NCI-H146 treated with DMSO at 0.1 percent for 48 hours (cell line): ENCODE measurements around the gene PAFAH2.
A peak's percentile ranks its signal among the peaks of the same experiment; 100 is the strongest.
"Not testable (repeated sequence)": the region's sequence is repeated elsewhere in the genome, so short reads cannot be mapped to it uniquely, and the experiment has no call there.

ENCODE experiments used
- DNase-seq: peaks from one replicate; lab custom pipeline; 2025; ENCODE audit not compliant: unreplicated experiment; lab: John Stamatoyannopoulos, UW

The PAFAH2 gene

GRCh38 chr1:25987951-25988350, 9.9 kb downstream of the PAFAH2 start:
- DNase-seq: no peak

- not testable (repeated sequence) for DNase-seq
Measured at GRCh38 chr1:25986773-25987172, 11.1 kb downstream of the PAFAH2 start.

DNA sequence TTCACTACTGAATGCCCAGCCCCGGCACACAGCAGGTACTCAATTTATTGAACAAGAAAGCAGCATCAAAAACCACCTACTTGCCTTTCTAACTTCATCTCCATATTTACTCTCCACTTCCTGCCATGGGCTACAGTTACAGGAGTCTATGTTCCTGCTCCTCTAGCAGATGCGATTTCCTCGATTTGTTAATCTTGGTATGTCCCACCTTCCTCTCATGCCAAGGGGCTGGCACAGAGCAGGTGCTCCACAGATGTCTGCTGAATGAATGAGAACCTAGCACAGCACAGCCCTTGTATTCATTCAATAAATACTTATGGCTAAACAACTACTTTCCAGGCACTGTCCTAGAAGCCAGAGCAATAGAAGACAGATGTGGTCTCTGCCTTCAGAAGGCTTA, 12.2 kb downstream of the PAFAH2 start:
- DNase-seq: no peak

- DNase-seq: no peak
Measured at GRCh38 chr1:25985171-25985570, 12.7 kb downstream of the PAFAH2 start.

DNA sequence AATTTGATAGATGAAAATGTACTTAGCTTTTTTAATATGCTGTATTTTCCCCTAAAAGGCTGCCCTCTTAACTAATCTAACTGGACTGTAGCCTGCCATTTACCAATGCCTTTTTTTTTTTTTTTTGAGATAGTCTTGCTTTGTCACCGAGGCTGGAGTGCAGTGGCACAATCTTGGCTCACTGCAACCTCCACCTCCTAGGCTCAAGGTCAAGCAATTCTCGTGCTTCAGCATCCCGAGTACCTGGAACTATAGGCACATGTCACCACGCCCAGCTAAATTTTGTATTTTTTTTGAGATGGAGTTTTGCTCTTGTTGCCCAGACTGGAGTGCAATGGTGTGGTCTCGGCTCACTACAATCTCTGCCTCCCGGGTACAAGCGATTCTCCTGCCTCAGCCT, 18.7 kb downstream of the PAFAH2 start:
- DNase-seq: no peak

- no peak for DNase-seq
Measured at GRCh38 chr1:25978403-25978802, 19.5 kb downstream of the PAFAH2 start.

DNA sequence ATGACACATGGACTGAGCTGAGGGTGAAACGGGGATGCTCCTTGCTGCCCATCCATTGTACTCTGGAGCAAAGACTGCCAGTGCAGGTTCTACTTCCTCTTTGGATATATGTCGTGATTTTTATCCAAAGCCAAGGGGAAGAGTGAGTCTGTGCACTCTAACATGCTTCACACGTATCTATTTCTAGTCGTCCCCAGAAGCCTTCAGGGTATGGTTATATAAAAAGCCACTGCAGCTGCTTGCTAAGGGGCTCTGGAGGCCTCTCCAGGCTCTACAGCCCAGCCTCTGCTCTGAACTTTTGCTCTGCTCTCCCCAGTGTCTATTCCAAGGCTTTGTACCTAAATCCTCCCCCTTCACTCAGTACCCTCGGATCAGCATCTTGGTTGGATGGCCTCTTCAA, 20.1 kb downstream of the PAFAH2 start:
- DNase-seq: no peak

GRCh38 chr1:25973610-25974321, 24.1 kb downstream of the PAFAH2 start:
- DNase-seq: no peak

GRCh38 chr1:25971811-25972180, 26.1 kb downstream of the PAFAH2 start:
- DNase-seq: no peak

- no peak for DNase-seq
Measured at GRCh38 chr1:25971066-25971810, 26.6 kb downstream of the PAFAH2 start.

- DNase-seq: no peak
Measured at GRCh38 chr1:25967308-25967707, 30.6 kb downstream of the PAFAH2 start.

DNA sequence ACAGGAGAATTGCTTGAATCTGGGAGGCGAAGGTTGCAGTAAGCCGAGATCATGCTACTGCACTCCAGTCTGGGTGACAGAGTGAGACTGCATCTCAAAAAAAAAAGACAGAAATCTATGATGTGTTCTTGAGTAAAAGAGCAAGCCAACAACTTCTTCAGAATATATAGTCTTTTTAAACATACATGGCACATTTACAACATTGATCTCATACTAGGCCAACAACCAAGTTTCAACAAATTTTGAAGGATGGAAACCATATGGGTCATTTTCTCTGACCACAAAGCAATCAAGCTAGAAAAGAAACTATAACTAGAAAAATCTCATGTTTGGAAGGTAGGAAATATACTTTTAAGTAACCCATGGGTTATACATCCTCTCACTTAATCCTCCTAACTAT, 38.3 kb downstream of the PAFAH2 start:
- no peak for DNase-seq

DNA sequence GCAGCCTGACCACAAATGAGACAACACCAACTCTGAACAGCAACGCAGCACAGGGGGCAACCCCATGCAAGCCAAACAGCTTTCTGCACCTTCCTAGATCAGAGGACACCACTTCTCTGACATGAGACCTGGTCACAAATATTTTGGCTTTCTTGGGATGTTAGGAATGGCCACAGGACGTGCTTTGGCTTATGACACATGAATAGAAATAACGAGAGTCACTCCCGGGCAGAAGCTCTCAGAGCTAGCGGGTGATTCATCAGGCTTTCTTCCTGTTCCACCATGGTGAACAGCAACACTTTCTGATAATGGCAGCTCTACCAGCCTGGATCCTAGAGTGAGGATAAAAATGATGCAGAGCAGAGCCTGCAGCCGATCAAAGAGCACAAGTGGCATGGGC, 39.4 kb downstream of the PAFAH2 start:
- DNase-seq: no peak

DNA sequence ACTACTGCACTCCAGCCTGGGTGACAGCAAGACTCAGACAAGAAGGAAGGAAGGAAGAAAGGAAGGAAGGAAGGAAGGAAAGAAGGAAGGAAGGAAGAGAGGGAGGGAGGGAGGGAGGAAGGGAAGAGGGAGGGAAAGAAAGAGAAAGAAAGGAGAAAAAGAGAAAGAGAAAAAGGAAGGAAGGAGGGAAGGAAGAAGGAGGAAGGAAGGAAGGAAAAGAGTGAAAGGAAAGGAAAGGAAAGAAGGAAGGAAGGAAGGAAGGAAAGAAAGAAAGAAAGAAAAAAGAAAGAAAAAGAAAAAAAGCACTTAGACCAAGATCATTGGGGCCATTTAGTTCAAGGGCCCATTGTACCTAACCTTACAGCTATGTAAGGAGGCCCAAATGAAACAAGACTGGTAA, 42.3 kb downstream of the PAFAH2 start:
- no peak for DNase-seq

DNA sequence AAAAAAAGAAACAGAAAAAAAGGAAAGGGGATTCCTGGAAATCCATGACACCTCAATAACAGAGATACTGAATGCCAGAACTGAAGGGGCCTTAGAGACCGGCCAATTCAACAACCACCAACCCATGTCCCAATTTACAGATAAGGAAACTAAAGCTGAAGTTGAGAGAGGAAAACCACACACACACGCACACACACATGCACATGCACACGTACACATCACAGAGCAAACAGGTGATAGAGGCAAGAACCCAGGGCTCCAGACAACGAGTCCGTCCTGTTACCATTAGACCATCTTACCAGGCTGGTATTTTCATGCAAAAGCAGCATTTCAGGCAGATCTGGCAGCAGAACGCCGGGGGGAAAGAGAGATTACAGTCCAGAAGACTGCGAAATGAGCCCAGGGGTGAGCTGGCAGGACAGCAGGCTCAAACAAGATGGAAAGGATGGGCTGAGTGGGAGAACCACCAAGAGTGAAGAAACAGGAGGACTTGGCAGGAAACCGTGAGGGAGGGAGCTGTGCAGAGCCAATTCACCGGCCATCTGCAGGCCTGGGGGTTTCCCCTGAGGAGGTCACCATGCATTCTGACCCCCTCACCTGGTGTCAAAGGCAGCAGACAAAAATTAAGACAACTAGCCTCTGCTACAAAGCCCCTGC, 43.5 kb downstream of the PAFAH2 start:
- no peak for DNase-seq

DNA sequence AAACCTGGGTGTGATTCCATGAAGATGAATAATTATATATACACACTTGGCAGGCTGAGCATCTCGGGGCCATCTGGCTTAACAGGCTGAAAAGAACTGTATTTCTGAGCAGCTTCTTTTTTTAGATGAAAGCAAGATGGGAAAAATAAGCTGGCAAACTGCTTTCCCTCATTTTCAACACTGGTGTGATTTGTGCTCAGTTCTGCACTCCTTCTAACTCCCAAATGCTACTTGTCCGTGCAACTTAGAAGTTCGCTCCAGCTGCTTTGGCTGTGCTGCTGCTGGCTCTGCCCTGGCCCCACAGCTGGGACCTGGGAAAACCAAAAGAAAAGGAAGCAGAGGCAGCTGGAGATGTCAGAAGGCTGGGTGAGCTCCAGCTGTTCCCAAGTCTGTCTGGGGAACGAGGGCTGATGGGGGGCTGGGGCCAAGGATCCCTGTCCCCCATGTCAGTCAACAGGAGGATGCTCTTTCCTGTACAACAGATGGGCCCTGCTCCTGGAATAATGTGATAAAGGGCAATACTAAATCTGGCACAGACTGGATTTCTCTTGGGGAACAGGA, 44.9 kb downstream of the PAFAH2 start:
- no peak for DNase-seq

- DNase-seq: no peak
Measured at GRCh38 chr1:25948641-25949040, 49.2 kb downstream of the PAFAH2 start.

DNA sequence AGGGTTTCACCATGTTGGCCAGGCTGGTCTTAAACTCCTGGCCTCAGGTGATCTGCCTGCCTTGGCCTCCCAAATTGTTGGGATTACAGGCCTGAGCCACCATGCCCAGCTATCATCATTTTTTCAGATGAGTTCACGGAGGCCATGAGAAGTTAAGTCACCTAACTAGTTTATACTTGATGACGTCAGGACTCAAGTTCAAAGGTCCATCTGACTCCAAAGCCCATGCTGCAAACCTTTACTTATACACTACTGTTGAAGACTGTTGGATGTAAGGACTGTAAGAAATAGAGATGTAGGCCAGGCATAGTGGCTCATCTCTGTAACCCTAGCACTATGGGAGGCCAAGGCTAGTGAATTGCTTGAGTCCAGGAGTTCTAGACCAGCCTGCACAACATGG, 50.8 kb downstream of the PAFAH2 start:
- DNase-seq: no peak

DNA sequence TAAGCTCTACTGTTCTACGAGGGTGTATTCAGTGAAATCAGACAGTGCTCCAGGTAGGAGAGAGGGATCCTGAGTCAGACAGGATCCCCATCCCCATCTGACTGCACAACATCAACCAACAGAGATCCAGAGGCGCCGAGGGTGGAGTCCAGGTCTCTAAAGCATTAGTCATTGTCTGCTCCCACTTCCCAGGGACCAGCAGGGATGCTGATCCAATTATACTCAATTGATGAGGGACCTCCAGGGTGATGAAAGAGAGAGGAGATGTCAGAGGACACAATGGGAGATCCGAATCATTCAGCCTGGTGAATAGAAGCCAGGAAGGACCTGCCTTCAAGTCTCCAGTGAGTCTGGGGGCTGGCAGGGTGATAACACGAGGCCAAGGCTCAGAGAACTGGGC, 52.1 kb downstream of the PAFAH2 start:
- peak; percentile 52 for DNase-seq

GRCh38 chr1:25944986-25945385, 52.9 kb downstream of the PAFAH2 start:
- peak; percentile 63 for DNase-seq

DNA sequence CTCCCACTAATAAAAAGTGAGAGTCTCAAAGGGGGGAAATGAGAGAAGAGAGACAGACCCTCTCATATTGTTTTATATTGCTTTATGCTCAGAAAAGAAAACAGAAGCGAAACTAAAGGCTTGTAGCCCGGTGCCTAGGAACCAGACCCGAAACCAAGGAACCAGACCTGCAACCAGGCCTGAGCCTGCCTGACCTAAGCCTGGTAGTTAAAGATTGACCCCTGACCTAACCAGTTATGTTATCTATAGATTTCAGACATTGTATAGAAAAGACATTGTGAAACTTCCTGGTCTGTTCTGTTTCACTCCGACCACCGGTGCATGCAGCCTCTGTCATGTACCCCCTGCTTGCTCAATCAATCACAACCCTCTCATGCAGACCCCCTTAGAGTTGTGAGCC, 54.4 kb downstream of the PAFAH2 start:
- DNase-seq: not testable (repeated sequence)

- no peak for DNase-seq
Measured at GRCh38 chr1:25936947-25937346, 60.9 kb downstream of the PAFAH2 start.
